Lower leg skin (tissue), 3 donors: ENCODE results near the gene CCL23.

Experiments used
- CTCF ChIP-seq, 3 donors: fragments of 450-650 bp; IDR thresholded peaks; one replicate each; pipeline ENCODE4 v1.5.1; 2016; ENCODE audit warnings: antibody characterized with exemption in 3 of 3, mild to moderate bottlenecking in 3 of 3, moderate library complexity in 2 of 3
- POLR2A ChIP-seq, 2 donors: fragments of 450-650 bp; IDR thresholded peaks; one replicate each; pipeline ENCODE4 v1.6.1; 2016 to 2017; ENCODE audit warnings: antibody characterized with exemption in 2 of 2, mild to moderate bottlenecking in 1 of 2, moderate library complexity in 1 of 2

GRCh38 chr17:36000732-36001109 lies 17.1 kb downstream of the CCL23 start:
- no peak for TF ChIP-seq POLR2A (IDR thresholded peaks at IDR 0.05)
- TF ChIP-seq CTCF (IDR thresholded peaks at IDR 0.05), result no peak
